GF-D8 (cell line): ENCODE measurements around the gene C1orf198.

Experiments used
- DNase-seq: peaks from one replicate; lab custom pipeline; 2025; lab: John Stamatoyannopoulos, UW

C1orf198 gene

GRCh38 chr1:230832476-230832875 is 35.8 kb downstream of the C1orf198 start:
- no peak for DNase-seq

- no peak for DNase-seq
Observed at GRCh38 chr1:230831771-230832170, 36.5 kb downstream of the C1orf198 start.

GRCh38 chr1:230828421-230828820 is 39.9 kb downstream of the C1orf198 start:
- no peak for DNase-seq

GRCh38 chr1:230827801-230828200 is 40.5 kb downstream of the C1orf198 start:
- DNase-seq, result no peak

- DNase-seq, result no peak
Observed at GRCh38 chr1:230827081-230827681, 41.1 kb downstream of the C1orf198 start.

- no peak for DNase-seq
Observed at GRCh38 chr1:230826166-230826875, 42.0 kb downstream of the C1orf198 start.

- DNase-seq, result no peak
Observed at GRCh38 chr1:230825761-230826160, 42.6 kb downstream of the C1orf198 start.

- no peak for DNase-seq
Observed at GRCh38 chr1:230824919-230825721, 43.2 kb downstream of the C1orf198 start.

- DNase-seq, result no peak
Observed at GRCh38 chr1:230824551-230824918, 43.8 kb downstream of the C1orf198 start.

GRCh38 chr1:230823931-230824381 is 44.4 kb downstream of the C1orf198 start:
- DNase-seq, result no peak

GRCh38 chr1:230823426-230823825 is 44.9 kb downstream of the C1orf198 start:
- no peak for DNase-seq

GRCh38 chr1:230822092-230822581 is 46.2 kb downstream of the C1orf198 start:
- no peak for DNase-seq

GRCh38 chr1:230821346-230821745 is 47.0 kb downstream of the C1orf198 start:
- no peak for DNase-seq

- DNase-seq, result no peak
Observed at GRCh38 chr1:230820568-230820967, 47.8 kb downstream of the C1orf198 start.

- no peak for DNase-seq
Observed at GRCh38 chr1:230819976-230820375, 48.3 kb downstream of the C1orf198 start.

- DNase-seq, result no peak
Observed at GRCh38 chr1:230818901-230819300, 49.4 kb downstream of the C1orf198 start.

- DNase-seq, result no peak
Observed at GRCh38 chr1:230818367-230818766, 50.0 kb downstream of the C1orf198 start.

GRCh38 chr1:230816018-230816417 is 52.3 kb downstream of the C1orf198 start:
- DNase-seq, result no peak

GRCh38 chr1:230814949-230815692 is 53.2 kb downstream of the C1orf198 start:
- DNase-seq, result no peak

- DNase-seq, result no peak
Observed at GRCh38 chr1:230812568-230812967, 55.8 kb downstream of the C1orf198 start.

- DNase-seq, result no peak
Observed at GRCh38 chr1:230809256-230809990, 58.9 kb downstream of the C1orf198 start.
